ENCODE measurements around the gene KLRC3.

- no peak for TF ChIP-seq CTCF (IDR thresholded peaks at IDR 0.05; ENCODE audit: borderline replicate concordance, extremely low read depth, low read length, poor library complexity, severe bottlenecking)
- TF ChIP-seq EZH2 (IDR thresholded peaks at IDR 0.05; ENCODE audit: borderline replicate concordance, low read depth, low read length, severe bottlenecking) = no peak
Measured at GRCh38 chr12:10386857-10387256, 33.5 kb downstream of the KLRC3 start.
